Esophagus mucosa (tissue), 1 donor: ENCODE results near the gene DDI2. TPM values are rescaled to one million over a fixed set of nuclear protein-coding genes. Genes with fewer than 3 reads are reported as not detected.

ENCODE experiments used
- ATAC-seq: fragments of 200-7000 bp; cut with Tn5 transposase; one replicate; pipeline ENCODE4 v1.9.1; 2020
- total RNA-seq: library from RNA; stranded (reverse); gene quantifications from one replicate; pipeline ENCODE4 v1.2.4, GENCODE V29; 2023
- donor health status: DM: yes; HTN: yes; CAD: no.

DDI2 gene
- total RNA-seq, 1 donor from 2014 or later, result 49.9 TPM

GRCh38 chr1:15605398-15606383 is 11.6 kb upstream of the DDI2 start:
- no peak for ATAC-seq

GRCh38 chr1:15609631-15610030 is 7.6 kb upstream of the DDI2 start:
- no peak for ATAC-seq

GRCh38 chr1:15610167-15610566 is 7.1 kb upstream of the DDI2 start:
- no peak for ATAC-seq

- no peak for ATAC-seq
Measured at GRCh38 chr1:15616373-15617172, 685 bp upstream of the DDI2 start.

- peak; percentile 60 for ATAC-seq
Measured at GRCh38 chr1:15618077-15618654, 908 bp downstream of the DDI2 start.

GRCh38 chr1:15618655-15619525 is 1.6 kb downstream of the DDI2 start:
- peak; percentile 50 for ATAC-seq

GRCh38 chr1:15620155-15620545 is 2.9 kb downstream of the DDI2 start:
- ATAC-seq, result no peak

- no peak for ATAC-seq
Measured at GRCh38 chr1:15620902-15621682, 3.8 kb downstream of the DDI2 start.

- ATAC-seq, result no peak
Measured at GRCh38 chr1:15621975-15622374, 4.7 kb downstream of the DDI2 start.

GRCh38 chr1:15622712-15623373 is 5.6 kb downstream of the DDI2 start:
- ATAC-seq, result no peak

GRCh38 chr1:15623435-15623834 is 6.2 kb downstream of the DDI2 start:
- ATAC-seq, result no peak

GRCh38 chr1:15624133-15624714 is 7.0 kb downstream of the DDI2 start:
- no peak for ATAC-seq

GRCh38 chr1:15625056-15625917 is 8.0 kb downstream of the DDI2 start:
- ATAC-seq, result no peak

GRCh38 chr1:15626269-15626950 is 9.2 kb downstream of the DDI2 start:
- no peak for ATAC-seq

GRCh38 chr1:15627343-15627988 is 10.2 kb downstream of the DDI2 start:
- peak; percentile 21 for ATAC-seq

GRCh38 chr1:15628003-15628402 is 10.7 kb downstream of the DDI2 start:
- ATAC-seq, result no peak

- no peak for ATAC-seq
Measured at GRCh38 chr1:15633756-15634420, 16.6 kb downstream of the DDI2 start.

- ATAC-seq, result no peak
Measured at GRCh38 chr1:15636436-15636835, 19.2 kb downstream of the DDI2 start.
